DOHH2 (cell line): Measurements from ENCODE around the gene ADRA2B.

Experiments
- EZH2phosphoT487 ChIP-seq: fragments of 200-600 bp; sonication (generic); IDR thresholded peaks from 2 replicates; pipeline ENCODE4 v1.6.1; 2017; ENCODE audit warnings: borderline replicate concordance, mild to moderate bottlenecking, antibody characterized with exemption, low read length, moderate library complexity, mixed read lengths
- TF ChIP-seq, protein P1 (sequence below): fragments of 200-600 bp; sonication (generic); IDR thresholded peaks from one replicate; pipeline ENCODE4 v1.5.1; 2014; ENCODE audit warnings: antibody characterized with exemption, mild to moderate bottlenecking, low read depth, low read length; ENCODE audit not compliant: poor library complexity, severe bottlenecking

DNA sequence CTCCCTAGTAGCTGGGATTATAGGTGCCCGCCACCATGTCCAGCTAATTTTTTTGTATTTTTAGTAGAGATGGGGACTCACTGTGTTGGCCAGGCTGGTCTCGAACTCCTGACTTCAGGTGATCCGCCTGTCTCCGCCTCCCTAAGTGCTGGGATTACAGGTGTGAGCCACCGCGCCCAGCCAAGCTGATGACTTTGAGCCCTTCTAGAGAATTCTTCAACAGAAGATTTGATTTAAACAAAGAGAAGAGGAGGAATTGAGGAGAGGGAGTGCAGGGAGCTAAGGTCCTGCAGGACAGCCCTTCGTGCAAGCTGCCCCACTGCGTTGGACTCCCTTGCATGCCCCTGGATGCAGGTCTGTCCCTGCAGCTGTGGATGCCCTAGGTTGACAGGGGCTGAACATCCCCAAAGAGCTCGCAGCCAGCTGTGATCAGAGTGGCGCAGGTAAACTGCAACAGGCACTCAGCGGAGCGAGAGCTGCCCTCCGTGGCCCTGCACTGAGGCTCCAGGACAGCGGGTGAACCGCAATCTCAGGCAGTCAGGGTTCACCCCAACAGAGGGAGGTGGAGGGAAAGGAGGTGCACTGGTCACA, 13.7 kb downstream of the ADRA2B start:
- TF ChIP-seq, protein P1, sequence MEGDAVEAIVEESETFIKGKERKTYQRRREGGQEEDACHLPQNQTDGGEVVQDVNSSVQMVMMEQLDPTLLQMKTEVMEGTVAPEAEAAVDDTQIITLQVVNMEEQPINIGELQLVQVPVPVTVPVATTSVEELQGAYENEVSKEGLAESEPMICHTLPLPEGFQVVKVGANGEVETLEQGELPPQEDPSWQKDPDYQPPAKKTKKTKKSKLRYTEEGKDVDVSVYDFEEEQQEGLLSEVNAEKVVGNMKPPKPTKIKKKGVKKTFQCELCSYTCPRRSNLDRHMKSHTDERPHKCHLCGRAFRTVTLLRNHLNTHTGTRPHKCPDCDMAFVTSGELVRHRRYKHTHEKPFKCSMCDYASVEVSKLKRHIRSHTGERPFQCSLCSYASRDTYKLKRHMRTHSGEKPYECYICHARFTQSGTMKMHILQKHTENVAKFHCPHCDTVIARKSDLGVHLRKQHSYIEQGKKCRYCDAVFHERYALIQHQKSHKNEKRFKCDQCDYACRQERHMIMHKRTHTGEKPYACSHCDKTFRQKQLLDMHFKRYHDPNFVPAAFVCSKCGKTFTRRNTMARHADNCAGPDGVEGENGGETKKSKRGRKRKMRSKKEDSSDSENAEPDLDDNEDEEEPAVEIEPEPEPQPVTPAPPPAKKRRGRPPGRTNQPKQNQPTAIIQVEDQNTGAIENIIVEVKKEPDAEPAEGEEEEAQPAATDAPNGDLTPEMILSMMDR, result no peak
- no peak for TF ChIP-seq EZH2phosphoT487
